ENCODE data around the gene C2CD3. TPM values are rescaled to one million over a fixed set of nuclear protein-coding genes. Genes with fewer than 3 reads are reported as not detected.

The C2CD3 gene
- total RNA-seq, 1 donor = 23.3 TPM

DNA sequence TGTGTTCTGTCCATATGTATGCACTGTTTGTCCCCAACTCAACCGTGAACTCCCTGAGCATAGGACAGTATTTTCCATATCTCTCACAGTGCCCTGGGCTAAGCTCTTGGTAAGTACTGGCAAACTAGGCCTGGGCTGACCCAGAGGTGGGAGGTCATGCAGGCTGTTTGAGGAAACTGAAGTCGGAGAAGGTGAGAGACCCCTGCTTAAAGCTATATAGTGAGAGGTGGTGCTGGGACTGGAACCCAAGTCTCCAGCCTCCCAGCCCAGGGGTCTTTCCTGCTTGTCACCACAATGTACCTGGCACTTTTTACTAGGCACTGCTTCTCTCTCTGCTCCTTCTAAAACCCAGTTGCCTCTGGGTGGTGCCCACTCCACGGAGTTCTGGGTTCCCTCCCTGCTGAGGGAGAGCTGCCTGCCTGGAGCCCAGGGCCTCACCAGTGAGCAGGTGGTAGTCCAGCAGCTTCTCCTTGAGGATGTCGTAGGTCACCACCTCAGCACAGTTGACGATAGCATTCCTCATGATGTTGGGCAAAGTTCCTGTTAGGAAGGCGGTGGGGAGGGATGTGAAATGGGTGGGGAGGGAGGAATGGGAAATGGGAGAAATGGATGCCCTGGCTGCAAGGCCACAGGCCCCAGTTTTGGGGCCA lies 166.6 kb downstream of the C2CD3 start:
- H3K9me3 ChIP-seq (ENCODE audit: low read depth, low read length) = no peaks in the 10 kb centered on the region
- no peaks in the 10 kb centered on the region for H3K27me3 ChIP-seq (ENCODE audit: insufficient read depth, low read length)
- H3K4me3 ChIP-seq (ENCODE audit: low read length) = no peak overlapping the region
- H3K4me1 ChIP-seq (ENCODE audit: insufficient read depth, low read length) = peaks cover 63% of the 10 kb centered on the region

DNA sequence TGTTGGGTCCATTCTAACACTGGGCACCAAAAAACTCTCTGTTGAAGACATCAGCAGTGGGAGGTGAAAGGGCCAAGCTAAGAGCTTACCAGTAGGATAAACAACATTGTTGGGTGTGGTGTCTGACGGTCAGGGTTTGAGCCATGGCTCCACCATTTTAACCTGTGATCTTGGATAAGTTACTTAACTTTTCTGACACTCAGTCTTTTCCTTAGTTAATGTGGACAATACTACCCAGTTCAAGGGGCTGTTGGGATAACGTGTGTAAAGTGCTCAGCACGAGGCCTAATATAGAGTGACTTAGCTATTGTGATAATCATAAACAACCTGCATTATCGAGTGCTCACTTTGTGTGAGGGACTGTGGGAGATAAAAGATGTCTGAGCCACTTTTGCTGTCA lies 168.0 kb downstream of the C2CD3 start:
- H3K4me1 ChIP-seq (ENCODE audit: insufficient read depth, low read length) = peaks cover 50% of the 10 kb centered on the region
- H3K4me3 ChIP-seq (ENCODE audit: low read length) = no peak overlapping the region
- H3K27me3 ChIP-seq (ENCODE audit: insufficient read depth, low read length) = no peaks in the 10 kb centered on the region
- no peaks in the 10 kb centered on the region for H3K9me3 ChIP-seq (ENCODE audit: low read depth, low read length)

DNA sequence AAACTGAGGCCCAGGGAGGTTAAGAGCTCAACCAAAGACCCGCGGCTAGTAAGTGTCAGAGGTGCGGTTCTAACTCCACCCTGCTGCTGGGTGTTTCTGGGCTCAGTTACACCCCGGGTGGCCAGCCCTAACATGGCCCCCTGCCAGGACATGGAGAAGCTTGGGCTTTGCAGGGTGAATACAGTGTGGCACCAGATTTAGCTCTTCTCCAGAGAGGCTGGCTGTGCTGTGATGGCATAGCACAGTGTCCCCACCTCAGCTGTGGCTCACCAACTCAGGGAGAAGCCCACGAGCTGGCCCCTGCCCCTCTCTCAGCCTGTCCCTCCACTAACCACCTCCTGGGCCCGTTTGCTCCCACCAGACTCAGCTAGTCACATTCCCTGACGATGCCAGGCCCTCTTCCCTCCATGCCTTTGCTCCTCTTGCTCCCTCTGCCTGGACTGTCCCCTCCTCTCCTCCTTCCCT lies 168.9 kb downstream of the C2CD3 start:
- Histone ChIP-seq H3K4me3 (ENCODE audit: low read length) (no peak overlapping the region), H3K9me3 (ENCODE audit: low read depth, low read length) (no peaks in the 10 kb centered on the region), H3K27me3 (ENCODE audit: insufficient read depth, low read length) (no peaks in the 10 kb centered on the region), H3K4me1 (ENCODE audit: insufficient read depth, low read length) (peaks cover 53% of the 10 kb centered on the region)

DNA sequence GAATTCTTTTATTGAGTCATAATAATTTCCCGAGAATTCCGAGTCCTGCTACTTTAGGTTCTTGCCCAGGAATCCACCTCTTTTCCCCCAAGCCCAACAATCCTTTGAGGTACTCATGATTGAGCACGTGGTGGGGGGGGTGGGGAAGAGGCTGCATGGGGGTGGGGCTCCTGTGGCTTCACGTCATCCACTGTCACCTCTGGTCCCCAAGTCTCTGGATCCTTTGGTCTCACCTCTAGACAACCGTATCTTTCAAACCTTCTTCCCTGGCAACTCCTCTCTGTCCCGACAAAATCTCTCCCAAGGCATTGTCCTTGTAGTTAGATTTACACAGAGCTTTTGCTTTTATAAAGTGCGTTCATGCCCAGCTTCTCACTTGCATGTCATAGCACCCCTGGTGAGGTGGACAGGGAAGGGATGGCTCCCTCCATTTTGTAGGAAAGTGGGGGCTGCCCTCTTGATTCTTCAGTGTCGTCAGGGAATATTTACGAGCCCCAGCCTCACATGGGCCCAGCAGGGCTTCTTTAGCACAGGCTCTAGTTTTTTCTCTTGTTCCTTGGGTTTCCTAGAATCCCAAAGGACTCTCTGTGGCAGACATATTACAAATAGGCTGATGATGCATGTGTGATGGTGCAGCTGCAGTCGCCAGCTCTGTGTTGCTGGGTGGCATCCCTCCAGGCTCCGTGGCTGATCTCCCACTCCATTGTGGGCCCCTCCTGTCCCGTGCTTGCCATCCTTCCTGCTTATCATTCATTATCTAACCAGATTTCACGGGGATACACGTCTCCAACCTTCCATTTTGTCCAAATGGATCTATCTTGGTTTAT lies 170.3 kb downstream of the C2CD3 start:
- peaks cover 50% of the 10 kb centered on the region for H3K4me1 ChIP-seq (ENCODE audit: insufficient read depth, low read length)
- H3K4me3 ChIP-seq (ENCODE audit: low read length) = no peak overlapping the region
- no peaks in the 10 kb centered on the region for H3K27me3 ChIP-seq (ENCODE audit: insufficient read depth, low read length)
- no peaks in the 10 kb centered on the region for H3K9me3 ChIP-seq (ENCODE audit: low read depth, low read length)

DNA sequence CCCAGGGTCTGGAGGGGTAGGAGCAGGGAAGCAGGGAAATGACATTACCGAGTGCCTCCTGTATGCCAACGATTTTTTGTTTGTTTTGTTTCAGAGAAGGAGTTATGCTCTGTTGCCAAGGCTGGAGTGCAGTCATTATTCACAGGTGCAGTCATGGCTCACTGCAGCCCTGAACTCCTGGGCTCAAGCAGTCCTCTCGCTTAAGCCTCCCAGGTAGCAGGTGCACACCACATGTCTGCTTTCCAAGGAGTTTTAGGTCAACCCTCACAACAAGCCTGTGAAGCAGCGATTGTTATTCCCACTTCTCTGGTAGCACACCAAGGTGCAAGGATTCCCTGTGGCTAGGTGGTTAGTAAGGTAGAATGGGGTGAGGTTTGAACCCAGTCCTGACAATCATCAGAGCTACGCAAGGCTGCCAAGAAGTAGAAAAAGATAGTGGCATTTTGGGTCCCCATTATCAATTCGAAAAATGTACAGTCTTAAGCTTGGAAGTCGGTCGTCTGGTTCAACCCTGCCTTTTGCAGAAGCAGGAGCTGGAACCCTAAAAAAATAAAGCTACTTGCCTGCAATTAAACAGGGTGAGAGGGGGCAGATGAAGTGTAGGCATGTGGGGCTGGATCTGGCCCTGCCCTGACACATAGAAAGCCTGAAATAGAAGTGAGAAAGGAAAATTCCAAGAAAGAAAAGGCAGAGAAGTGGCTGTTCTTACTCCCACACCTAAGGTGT lies 171.1 kb downstream of the C2CD3 start:
- Histone ChIP-seq H3K4me3 (ENCODE audit: low read length) (no peak overlapping the region), H3K9me3 (ENCODE audit: low read depth, low read length) (no peaks in the 10 kb centered on the region), H3K4me1 (ENCODE audit: insufficient read depth, low read length) (peaks cover 45% of the 10 kb centered on the region), H3K27me3 (ENCODE audit: insufficient read depth, low read length) (no peaks in the 10 kb centered on the region)

DNA sequence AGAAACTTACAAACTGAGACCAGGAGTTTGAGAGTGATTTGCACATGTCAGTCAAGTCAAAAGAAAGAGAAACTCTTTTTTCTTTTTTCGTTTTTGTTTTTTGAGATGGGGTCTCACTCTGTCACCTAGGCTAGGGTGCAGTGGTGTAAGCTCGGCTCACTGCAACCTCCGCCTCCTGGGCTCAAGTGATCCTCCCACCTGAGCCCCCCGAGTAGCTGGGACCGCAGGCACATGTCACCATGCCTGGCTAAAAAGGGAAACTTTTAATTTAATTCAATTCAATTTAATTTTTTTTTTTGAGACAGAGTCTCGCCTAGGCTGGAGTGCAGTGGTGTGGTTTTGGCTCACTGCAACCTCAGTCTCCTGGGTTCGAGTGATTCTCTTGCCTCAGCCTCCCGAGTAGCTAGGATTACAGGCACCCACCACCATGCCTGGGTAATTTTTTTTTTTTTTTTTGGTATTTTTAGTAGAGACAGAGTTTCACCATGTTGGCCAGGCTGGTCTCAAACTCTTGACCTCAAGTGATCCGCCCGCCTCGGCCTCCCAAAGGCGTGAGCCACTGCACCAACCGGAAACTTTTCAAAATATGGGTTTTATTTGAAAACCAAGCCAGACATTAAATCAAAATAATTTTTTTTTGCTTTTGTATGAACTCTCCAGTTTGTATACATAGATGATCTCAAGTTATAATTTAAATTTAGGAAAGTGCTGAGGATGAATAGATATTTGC lies 171.8 kb downstream of the C2CD3 start:
- Histone ChIP-seq H3K4me1 (ENCODE audit: insufficient read depth, low read length) (peaks cover 39% of the 10 kb centered on the region), H3K27me3 (ENCODE audit: insufficient read depth, low read length) (no peaks in the 10 kb centered on the region), H3K9me3 (ENCODE audit: low read depth, low read length) (no peaks in the 10 kb centered on the region), H3K4me3 (ENCODE audit: low read length) (no peak overlapping the region)

DNA sequence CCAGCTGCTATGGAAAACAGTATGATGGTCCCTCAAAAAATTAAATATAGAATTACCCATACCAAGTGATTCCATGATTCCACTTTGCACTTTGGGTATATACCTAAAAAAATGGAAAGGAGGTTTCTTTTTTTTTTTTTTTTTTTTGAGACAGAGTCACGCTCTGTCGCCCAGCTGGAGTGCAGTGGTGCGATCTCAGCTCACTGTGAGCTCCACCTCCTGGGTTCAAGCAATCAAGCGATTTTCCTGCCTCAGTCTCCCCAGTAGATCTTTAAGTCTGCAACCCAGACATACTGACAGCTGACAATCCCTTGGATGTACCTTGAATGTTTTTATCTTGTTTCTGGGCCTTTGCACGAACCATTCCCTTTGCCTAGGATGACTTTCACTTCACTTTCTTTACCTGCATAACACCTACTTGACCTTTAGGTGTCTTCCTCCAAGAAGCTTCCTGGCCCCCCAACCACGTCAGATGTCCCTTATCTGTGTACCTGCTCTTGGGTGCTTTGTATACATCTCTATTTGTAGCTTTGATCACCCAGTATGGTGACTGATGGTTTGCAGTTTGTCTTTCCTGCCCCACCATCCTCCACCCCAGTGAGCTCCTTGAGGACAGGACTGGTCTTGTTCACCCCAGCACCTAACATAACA lies 173.6 kb downstream of the C2CD3 start:
- Histone ChIP-seq H3K4me1 (ENCODE audit: insufficient read depth, low read length) (peaks cover 47% of the 10 kb centered on the region), H3K4me3 (ENCODE audit: low read length) (no peak overlapping the region), H3K9me3 (ENCODE audit: low read depth, low read length) (no peaks in the 10 kb centered on the region), H3K27me3 (ENCODE audit: insufficient read depth, low read length) (no peaks in the 10 kb centered on the region)

DNA sequence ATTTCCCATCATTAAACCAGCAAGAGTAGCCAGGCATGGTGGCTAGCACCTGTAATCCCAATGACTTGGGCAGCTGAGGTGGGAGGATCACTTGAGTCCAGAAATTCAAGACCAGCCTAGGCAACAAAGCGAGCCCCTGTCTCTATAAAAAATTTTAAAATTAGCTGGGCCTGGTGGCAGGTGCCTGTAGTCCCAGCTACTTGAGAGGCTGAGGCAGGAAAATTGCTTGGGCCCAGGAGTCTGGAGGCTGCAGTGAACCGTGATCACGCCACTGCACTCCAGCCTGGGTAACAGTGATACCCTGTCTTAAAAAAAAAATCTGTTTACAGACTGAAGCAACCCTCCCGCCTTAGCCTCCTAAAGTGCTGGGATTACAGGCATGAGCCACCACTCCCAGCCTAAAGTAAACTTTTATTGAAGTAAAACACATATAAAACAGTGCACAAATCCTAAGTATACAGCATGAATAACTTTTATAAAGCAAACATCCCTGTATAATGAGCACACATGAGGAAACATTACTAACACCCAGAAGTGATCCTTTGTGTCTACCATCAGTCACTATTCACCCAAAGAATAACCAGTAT lies 174.5 kb downstream of the C2CD3 start:
- Histone ChIP-seq H3K9me3 (ENCODE audit: low read depth, low read length) (no peaks in the 10 kb centered on the region), H3K4me3 (ENCODE audit: low read length) (no peak overlapping the region), H3K27me3 (ENCODE audit: insufficient read depth, low read length) (no peaks in the 10 kb centered on the region), H3K4me1 (ENCODE audit: insufficient read depth, low read length) (peaks cover 54% of the 10 kb centered on the region)

DNA sequence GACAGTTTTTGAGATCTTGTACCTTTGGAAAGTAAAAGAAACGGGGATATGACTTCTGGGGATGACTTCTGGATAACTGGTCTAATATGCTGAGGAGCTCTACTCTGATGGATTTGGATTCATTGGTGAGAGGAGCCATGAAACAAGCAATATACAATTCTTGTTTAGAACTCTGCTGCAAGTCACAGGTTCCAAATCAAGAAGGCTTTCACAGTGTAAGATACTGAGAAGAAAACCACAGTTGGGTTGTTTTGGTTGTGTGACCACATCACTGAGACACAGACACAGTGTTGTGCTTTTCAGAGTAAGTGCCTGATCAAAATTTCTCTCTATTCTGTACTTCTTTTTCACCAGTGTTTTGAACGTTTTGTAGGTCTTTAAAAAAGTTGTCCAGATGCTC lies 175.1 kb downstream of the C2CD3 start:
- H3K4me1 ChIP-seq (ENCODE audit: insufficient read depth, low read length) = peaks cover 53% of the 10 kb centered on the region
- H3K9me3 ChIP-seq (ENCODE audit: low read depth, low read length) = no peaks in the 10 kb centered on the region
- no peak overlapping the region for H3K4me3 ChIP-seq (ENCODE audit: low read length)
- H3K27me3 ChIP-seq (ENCODE audit: insufficient read depth, low read length) = no peaks in the 10 kb centered on the region

DNA sequence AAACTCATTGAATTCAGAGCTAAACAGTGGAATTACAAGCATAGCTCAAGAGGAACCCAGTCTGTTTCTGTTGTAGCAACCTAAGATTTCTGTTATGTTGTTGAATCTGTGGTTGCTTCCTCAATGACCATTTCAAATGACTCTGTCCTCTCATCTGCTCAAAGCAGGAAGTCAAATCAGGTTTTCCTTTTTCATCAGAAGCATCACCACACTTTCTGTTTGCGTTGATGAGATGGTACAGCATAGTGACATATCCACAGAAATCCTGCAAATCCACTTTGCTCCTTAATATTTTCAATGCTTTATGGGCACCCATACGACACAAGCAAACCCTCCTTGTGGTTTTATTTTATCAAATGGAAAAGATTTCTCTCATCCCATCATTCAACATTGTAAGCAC lies 175.6 kb downstream of the C2CD3 start:
- Histone ChIP-seq H3K9me3 (ENCODE audit: low read depth, low read length) (no peaks in the 10 kb centered on the region), H3K27me3 (ENCODE audit: insufficient read depth, low read length) (no peaks in the 10 kb centered on the region), H3K4me1 (ENCODE audit: insufficient read depth, low read length) (peaks cover 50% of the 10 kb centered on the region), H3K4me3 (ENCODE audit: low read length) (no peak overlapping the region)

DNA sequence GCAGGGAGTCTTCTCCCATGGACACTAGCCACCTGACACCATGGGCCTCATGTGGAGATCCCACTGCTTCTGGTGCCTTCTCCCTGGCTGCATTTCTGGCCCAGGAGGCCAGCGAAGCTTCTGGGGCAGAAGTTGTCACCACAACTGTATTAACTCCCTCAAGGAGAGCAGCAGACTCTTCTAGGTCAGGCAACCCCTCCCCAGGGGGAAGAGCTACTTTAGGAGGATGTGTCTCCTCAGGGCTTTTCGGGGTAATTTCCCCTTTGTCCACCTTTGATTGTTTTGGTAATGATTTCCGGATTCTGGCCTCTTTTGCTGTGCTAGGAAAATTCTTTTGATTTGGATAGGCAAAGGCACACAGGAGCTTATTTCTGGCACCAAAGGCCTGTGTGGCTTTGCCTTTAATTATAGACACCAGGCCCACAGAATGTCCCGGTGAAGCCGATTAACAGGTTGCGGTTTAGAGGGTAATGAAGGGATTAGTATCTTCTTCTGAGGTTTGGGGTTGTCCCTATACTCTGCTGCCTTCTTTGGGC lies 179.3 kb downstream of the C2CD3 start:
- no peaks in the 10 kb centered on the region for H3K27me3 ChIP-seq (ENCODE audit: insufficient read depth, low read length)
- H3K4me3 ChIP-seq (ENCODE audit: low read length) = no peak overlapping the region
- peaks cover 31% of the 10 kb centered on the region for H3K4me1 ChIP-seq (ENCODE audit: insufficient read depth, low read length)
- no peaks in the 10 kb centered on the region for H3K9me3 ChIP-seq (ENCODE audit: low read depth, low read length)

DNA sequence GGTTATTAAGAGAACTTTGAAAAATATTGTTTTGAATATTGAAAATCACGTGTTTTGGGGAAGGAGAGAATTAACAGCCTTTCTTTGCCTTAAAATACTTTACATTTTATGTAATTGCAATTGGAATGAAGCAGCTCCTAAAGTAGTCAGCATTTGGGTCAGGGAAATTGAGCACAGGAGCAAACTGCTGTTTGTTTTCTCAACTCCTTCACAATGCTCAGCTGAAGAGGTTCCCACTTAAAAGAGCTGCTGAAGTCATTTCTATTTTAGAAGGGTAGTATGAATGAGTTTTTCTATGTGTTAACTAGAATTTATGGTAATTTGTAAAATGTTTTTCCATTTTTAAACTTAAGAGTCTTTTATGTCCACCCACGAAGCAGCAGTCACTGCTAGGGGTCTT lies 180.1 kb downstream of the C2CD3 start:
- H3K4me1 ChIP-seq (ENCODE audit: insufficient read depth, low read length) = peaks cover 24% of the 10 kb centered on the region
- H3K9me3 ChIP-seq (ENCODE audit: low read depth, low read length) = no peaks in the 10 kb centered on the region
- no peak overlapping the region for H3K4me3 ChIP-seq (ENCODE audit: low read length)
- no peaks in the 10 kb centered on the region for H3K27me3 ChIP-seq (ENCODE audit: insufficient read depth, low read length)

DNA sequence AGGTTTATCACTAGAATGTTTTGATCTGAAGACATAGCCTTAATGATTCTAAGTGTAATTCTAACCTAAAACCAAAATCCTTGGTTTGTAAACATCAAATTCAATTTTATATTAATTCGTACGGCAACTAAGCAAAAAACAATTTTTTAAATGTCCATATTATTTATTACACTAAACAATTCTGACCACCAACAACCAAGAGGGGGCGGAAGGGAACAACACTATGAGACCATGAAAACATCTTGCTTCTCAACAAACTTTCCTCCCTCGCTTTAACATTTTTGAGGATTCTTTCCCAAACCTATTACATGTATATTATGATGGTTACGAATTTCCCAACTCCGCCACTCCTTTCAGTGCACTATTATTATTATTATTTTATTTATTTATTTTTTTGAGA lies 181.6 kb downstream of the C2CD3 start:
- H3K4me1 ChIP-seq (ENCODE audit: insufficient read depth, low read length) = peaks cover 26% of the 10 kb centered on the region

DNA sequence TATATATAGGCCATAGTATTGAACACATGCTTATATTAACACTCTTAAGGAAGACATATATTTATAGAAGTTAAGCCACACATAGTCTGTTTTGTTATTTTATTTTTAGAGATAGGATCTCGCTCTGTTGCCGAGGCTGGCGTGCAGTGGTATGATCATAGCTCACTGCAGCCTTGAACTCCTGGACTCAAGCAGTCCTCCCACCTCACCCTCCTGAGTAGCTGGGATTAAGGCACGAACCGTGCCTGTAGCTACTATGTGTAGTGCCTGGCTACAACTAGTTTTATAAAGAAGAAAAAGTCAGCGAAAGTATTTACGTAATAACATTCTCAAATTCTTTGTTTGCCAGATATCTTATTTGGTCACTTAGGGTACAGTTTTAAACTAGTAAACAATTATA lies 182.6 kb downstream of the C2CD3 start:
- Histone ChIP-seq H3K4me3 (ENCODE audit: low read length) (no peak overlapping the region), H3K4me1 (ENCODE audit: insufficient read depth, low read length) (peaks cover 29% of the 10 kb centered on the region), H3K9me3 (ENCODE audit: low read depth, low read length) (no peaks in the 10 kb centered on the region), H3K27me3 (ENCODE audit: insufficient read depth, low read length) (no peaks in the 10 kb centered on the region)

More for the DNA sequence above, 181.6 kb downstream of the C2CD3 start:
- Histone ChIP-seq H3K4me3 (ENCODE audit: low read length) (no peak overlapping the region), H3K9me3 (ENCODE audit: low read depth, low read length) (no peaks in the 10 kb centered on the region), H3K27me3 (ENCODE audit: insufficient read depth, low read length) (no peaks in the 10 kb centered on the region)
